BLaER1 (cell line): ENCODE data around the gene PDSS2.
"Not testable (repeated sequence)": the region's sequence is repeated elsewhere in the genome, so short reads cannot be mapped to it uniquely, and the experiment has no call there.

ENCODE experiments used
- H3K27ac ChIP-seq: shearing (Covaris generic); formaldehyde crosslinking; 2 replicates; pipeline ENCODE4 v1.8.1; 2022
- H3K27me3 ChIP-seq: shearing (Covaris generic); formaldehyde crosslinking; 2 replicates; pipeline ENCODE4 v1.8.1; 2022
- H3K36me3 ChIP-seq: shearing (Covaris generic); formaldehyde crosslinking; 2 replicates; pipeline ENCODE4 v1.8.1; 2022
- H3K4me1 ChIP-seq: shearing (Covaris generic); formaldehyde crosslinking; 2 replicates; pipeline ENCODE4 v1.8.1; 2022
- H3K4me2 ChIP-seq: shearing (Covaris generic); formaldehyde crosslinking; 2 replicates; pipeline ENCODE4 v1.8.1; 2022
- H3K4me3 ChIP-seq: shearing (Covaris generic); formaldehyde crosslinking; 2 replicates; pipeline ENCODE4 v1.8.1; 2022
- H3K9ac ChIP-seq: shearing (Covaris generic); formaldehyde crosslinking; 2 replicates; pipeline ENCODE4 v1.8.1; 2022
- H3K9me3 ChIP-seq: shearing (Covaris generic); formaldehyde crosslinking; 2 replicates; pipeline ENCODE4 v1.8.1; 2022
- H4K20me1 ChIP-seq: shearing (Covaris generic); formaldehyde crosslinking; 2 replicates; pipeline ENCODE4 v1.8.1; 2022
- Cebpa-rat ChIP-seq: shearing (Covaris generic); IDR thresholded peaks from 2 replicates; pipeline ENCODE4 v1.8.1; 2022

PDSS2 gene

GRCh38 chr6:107314531-107314939 is 144.8 kb downstream of the PDSS2 start:
- no peak overlapping the region for H3K27ac ChIP-seq
- H3K4me1 ChIP-seq: no peaks in the 10 kb centered on the region
- no peaks in the 10 kb centered on the region for H4K20me1 ChIP-seq
- no peak overlapping the region for H3K4me2 ChIP-seq
- H3K4me3 ChIP-seq: no peak overlapping the region
- no peaks in the 10 kb centered on the region for H3K36me3 ChIP-seq
- no peak overlapping the region for H3K9ac ChIP-seq
- H3K9me3 ChIP-seq: no peaks in the 10 kb centered on the region
- no peak for TF ChIP-seq Cebpa-rat
- no peaks in the 10 kb centered on the region for H3K27me3 ChIP-seq

DNA sequence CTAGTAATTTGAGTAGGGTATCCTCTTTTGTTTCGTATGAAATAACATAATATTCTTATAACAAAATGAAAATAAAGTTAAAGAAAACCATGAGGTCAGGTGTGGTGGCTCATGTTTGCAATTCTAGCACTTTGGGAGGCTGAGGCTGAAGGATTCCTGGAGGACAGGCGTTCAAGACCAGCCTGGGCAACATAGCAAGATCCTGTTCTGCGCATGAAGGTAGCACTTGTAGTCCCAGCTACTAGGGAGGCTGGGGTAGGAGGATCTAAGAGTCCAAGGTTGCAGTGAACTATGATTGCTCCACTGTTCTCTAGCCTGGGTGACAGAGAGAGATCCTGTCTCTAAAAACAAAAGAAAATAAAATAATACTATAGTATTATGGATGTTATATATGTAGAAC is 145.6 kb downstream of the PDSS2 start:
- no peaks in the 10 kb centered on the region for H3K4me1 ChIP-seq
- no peaks in the 10 kb centered on the region for H3K27me3 ChIP-seq
- H3K27ac ChIP-seq: no peak overlapping the region
- H3K9me3 ChIP-seq: no peaks in the 10 kb centered on the region
- no peak overlapping the region for H3K4me2 ChIP-seq
- H3K4me3 ChIP-seq: no peak overlapping the region
- no peaks in the 10 kb centered on the region for H3K36me3 ChIP-seq
- no peaks in the 10 kb centered on the region for H4K20me1 ChIP-seq
- H3K9ac ChIP-seq: no peak overlapping the region
- no peak for TF ChIP-seq Cebpa-rat

DNA sequence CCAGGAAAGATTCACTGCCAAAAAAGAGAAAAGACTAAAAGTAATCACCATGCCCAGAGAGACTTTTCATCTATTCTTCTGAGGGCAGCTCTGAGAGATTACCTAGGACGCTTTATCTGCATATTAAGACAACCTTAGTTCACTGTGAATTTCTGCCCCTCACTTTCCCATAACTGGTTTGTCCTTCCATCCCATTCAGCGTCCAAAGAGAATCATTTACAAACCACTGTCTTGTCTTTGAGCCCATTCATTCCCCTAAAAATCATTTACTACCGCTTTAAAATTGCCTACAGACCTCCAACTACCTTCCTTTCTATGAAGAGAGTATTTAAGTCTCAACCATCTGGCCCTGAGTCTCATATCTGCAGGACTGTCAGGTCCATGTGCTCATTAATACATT is 149.0 kb downstream of the PDSS2 start:
- no peak for TF ChIP-seq Cebpa-rat
- H3K27ac ChIP-seq: no peak overlapping the region
- no peaks in the 10 kb centered on the region for H3K4me1 ChIP-seq

GRCh38 chr6:107308677-107309076 is 150.7 kb downstream of the PDSS2 start:
- no peak for TF ChIP-seq Cebpa-rat
- no peak overlapping the region for H3K9ac ChIP-seq
- no peak overlapping the region for H3K27ac ChIP-seq
- no peaks in the 10 kb centered on the region for H3K4me1 ChIP-seq
- H4K20me1 ChIP-seq: no peaks in the 10 kb centered on the region
- no peaks in the 10 kb centered on the region for H3K36me3 ChIP-seq
- H3K4me3 ChIP-seq: no peak overlapping the region
- no peaks in the 10 kb centered on the region for H3K9me3 ChIP-seq
- no peak overlapping the region for H3K4me2 ChIP-seq
- no peaks in the 10 kb centered on the region for H3K27me3 ChIP-seq

More for the DNA sequence above, 149.0 kb downstream of the PDSS2 start:
- Histone ChIP-seq H3K27me3 (no peaks in the 10 kb centered on the region), H3K4me3 (no peak overlapping the region), H3K36me3 (no peaks in the 10 kb centered on the region), H3K4me2 (no peak overlapping the region), H4K20me1 (no peaks in the 10 kb centered on the region), H3K9me3 (no peaks in the 10 kb centered on the region), H3K9ac (no peak overlapping the region)

DNA sequence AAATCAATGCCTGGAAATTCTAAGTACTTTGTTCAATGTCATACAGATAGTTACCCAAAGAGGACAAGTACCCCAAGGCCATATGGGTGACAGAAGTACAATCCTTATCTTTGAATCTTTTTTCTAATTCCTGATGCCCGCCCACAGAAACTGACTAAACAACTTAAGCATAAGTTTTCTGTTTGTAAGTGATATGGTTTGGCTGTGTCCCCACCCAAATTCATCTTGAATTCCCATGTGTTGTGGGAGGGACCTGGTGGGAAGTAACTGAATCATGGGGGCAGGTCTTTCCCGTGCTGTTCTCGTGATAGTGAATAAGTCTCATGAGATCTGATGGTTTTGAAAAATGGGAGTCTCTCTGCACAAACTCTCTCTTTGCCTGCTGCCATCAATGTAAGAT is 153.4 kb downstream of the PDSS2 start:
- H3K27ac ChIP-seq, H3K9me3 ChIP-seq, H4K20me1 ChIP-seq, H3K36me3 ChIP-seq, H3K4me2 ChIP-seq, H3K27me3 ChIP-seq, H3K4me1 ChIP-seq, H3K4me3 ChIP-seq, H3K9ac ChIP-seq: not testable (repeated sequence)

- Histone ChIP-seq H3K9me3 (no peaks in the 10 kb centered on the region), H3K4me1 (no peaks in the 10 kb centered on the region), H3K27me3 (no peaks in the 10 kb centered on the region), H3K4me3 (no peak overlapping the region), H3K36me3 (no peaks in the 10 kb centered on the region), H4K20me1 (no peaks in the 10 kb centered on the region), H3K4me2 (no peak overlapping the region), H3K9ac (no peak overlapping the region), H3K27ac (no peak overlapping the region)
- no peak for TF ChIP-seq Cebpa-rat
Measured at GRCh38 chr6:107305391-107305790, 154.0 kb downstream of the PDSS2 start.

DNA sequence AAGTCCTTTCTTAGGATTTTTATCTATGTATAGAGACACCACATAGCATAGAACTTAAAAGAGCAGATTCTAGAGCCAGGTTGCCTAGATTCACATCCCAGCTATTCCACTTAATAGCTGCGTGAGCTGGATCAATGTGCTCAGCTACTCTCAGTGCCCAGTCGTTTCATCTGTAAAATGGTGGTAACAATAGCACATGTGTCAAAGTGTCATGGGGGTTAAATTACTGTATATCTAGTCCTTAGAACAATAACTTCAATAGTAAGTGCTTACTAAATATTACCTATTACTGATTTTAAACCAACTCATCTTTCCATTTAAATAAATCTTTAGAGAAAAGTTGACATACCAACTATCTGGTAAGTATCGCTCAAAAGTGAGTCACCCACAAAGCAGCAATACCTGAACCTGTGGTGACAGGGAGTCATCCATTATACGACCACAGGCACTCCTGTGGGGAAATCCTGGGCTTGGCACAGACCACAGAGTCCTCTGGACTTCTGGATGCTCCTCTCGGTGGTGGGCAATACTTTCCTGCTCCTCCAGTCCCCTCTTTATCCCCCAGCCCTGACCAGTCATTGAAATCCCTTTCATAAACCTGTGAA is 154.8 kb downstream of the PDSS2 start:
- no peaks in the 10 kb centered on the region for H3K4me1 ChIP-seq
- H3K4me3 ChIP-seq: no peak overlapping the region
- no peaks in the 10 kb centered on the region for H3K27me3 ChIP-seq
- no peak overlapping the region for H3K27ac ChIP-seq
- no peaks in the 10 kb centered on the region for H3K9me3 ChIP-seq
- no peaks in the 10 kb centered on the region for H3K36me3 ChIP-seq
- H4K20me1 ChIP-seq: no peaks in the 10 kb centered on the region
- H3K9ac ChIP-seq: no peak overlapping the region
- TF ChIP-seq Cebpa-rat: no peak
- no peak overlapping the region for H3K4me2 ChIP-seq

GRCh38 chr6:107293350-107293749 is 166.0 kb downstream of the PDSS2 start:
- no peak overlapping the region for H3K27ac ChIP-seq
- no peaks in the 10 kb centered on the region for H3K36me3 ChIP-seq
- H3K4me1 ChIP-seq: no peaks in the 10 kb centered on the region
- no peak overlapping the region for H3K4me3 ChIP-seq
- H3K27me3 ChIP-seq: no peaks in the 10 kb centered on the region
- no peaks in the 10 kb centered on the region for H3K9me3 ChIP-seq
- TF ChIP-seq Cebpa-rat: no peak
- H4K20me1 ChIP-seq: no peaks in the 10 kb centered on the region
- H3K9ac ChIP-seq: no peak overlapping the region
- no peak overlapping the region for H3K4me2 ChIP-seq

DNA sequence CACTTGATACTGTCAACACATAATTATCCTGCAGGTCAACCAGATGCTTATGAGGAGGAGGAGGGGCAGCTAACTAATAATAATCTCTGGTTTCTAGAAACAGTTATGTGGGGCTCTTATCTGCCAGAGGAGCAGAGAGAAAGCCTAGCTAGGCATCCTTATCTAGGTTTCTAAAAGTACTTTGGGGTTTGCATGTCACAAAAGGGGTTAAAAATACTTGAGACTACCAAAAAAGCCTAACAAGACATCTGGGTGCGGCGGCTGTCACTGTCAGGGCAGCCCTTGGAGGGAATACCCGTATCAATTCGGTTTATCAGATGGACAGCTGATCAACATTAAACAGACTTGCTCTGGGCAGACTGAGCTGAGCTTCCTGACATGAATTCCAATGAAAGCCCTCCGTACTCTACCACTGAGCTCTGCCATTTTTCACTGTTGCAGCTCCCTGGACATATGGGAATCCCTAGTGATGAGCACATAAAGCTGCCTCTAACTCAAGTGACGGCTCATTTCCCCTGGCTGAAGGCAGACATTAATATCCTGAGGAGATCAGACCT is 166.6 kb downstream of the PDSS2 start:
- no peak overlapping the region for H3K4me3 ChIP-seq
- no peaks in the 10 kb centered on the region for H3K27me3 ChIP-seq

GRCh38 chr6:107290491-107290890 is 168.9 kb downstream of the PDSS2 start:
- Histone ChIP-seq H3K36me3 (no peaks in the 10 kb centered on the region), H3K27me3 (no peaks in the 10 kb centered on the region), H3K9ac (no peak overlapping the region), H3K4me2 (no peak overlapping the region), H3K4me1 (no peaks in the 10 kb centered on the region), H3K27ac (no peak overlapping the region), H3K4me3 (no peak overlapping the region), H3K9me3 (no peaks in the 10 kb centered on the region), H4K20me1 (no peaks in the 10 kb centered on the region)
- TF ChIP-seq Cebpa-rat: no peak

More for the DNA sequence above, 166.6 kb downstream of the PDSS2 start:
- Histone ChIP-seq H3K9me3 (no peaks in the 10 kb centered on the region), H3K9ac (no peak overlapping the region), H4K20me1 (no peaks in the 10 kb centered on the region), H3K4me1 (no peaks in the 10 kb centered on the region), H3K27ac (no peak overlapping the region), H3K4me2 (no peak overlapping the region), H3K36me3 (no peaks in the 10 kb centered on the region)
- no peak for TF ChIP-seq Cebpa-rat

- H3K27me3 ChIP-seq, H4K20me1 ChIP-seq, H3K4me2 ChIP-seq, H3K4me3 ChIP-seq, H3K9ac ChIP-seq, H3K36me3 ChIP-seq, H3K4me1 ChIP-seq, H3K9me3 ChIP-seq, H3K27ac ChIP-seq: not testable (repeated sequence)
Measured at GRCh38 chr6:107289258-107289657, 170.1 kb downstream of the PDSS2 start.

DNA sequence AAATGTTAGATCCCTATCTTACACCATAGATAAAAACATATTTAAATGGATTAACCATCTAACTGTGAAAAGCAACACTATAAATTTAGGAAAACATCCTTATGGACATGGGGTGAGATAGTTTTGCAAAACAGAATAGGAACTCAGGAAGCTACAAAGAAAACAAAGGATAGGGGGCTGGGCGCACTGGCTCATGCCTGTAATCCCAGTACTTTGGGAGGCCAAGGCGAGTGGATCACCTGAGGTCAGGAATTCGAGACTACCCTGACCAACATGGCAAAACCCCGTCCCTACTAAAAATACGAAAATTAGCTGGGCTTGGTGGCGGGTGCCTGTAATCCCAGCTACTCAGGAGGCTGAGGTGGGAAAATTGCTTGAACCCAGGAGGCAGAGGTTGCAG is 173.7 kb downstream of the PDSS2 start:
- H3K4me1 ChIP-seq, H4K20me1 ChIP-seq, H3K27me3 ChIP-seq, H3K9me3 ChIP-seq, H3K4me3 ChIP-seq, H3K9ac ChIP-seq, H3K4me2 ChIP-seq, H3K36me3 ChIP-seq, H3K27ac ChIP-seq: not testable (repeated sequence)
